Mesendoderm (in vitro differentiated cells): ENCODE results near the gene RNF11.

Experiments
- DNase-seq: peaks from one replicate; pipeline ENCODE4 v3.0.0; 2013
- H2AK5ac ChIP-seq: 2 replicates; pipeline ENCODE4 v1.6.1; 2013; ENCODE audit warnings: low read length, inconsistent platforms
- H2BK120ac ChIP-seq: 2 replicates; pipeline ENCODE4 v1.6.1; 2013; ENCODE audit warnings: low read depth, mild to moderate bottlenecking, low read length, moderate library complexity, mixed read lengths
- H2BK15ac ChIP-seq: replicated peaks from 2 replicates; pipeline ENCODE4 v1.6.1; 2013; ENCODE audit warnings: low read depth, mild to moderate bottlenecking, moderate library complexity
- H2BK5ac ChIP-seq: 2 replicates; pipeline ENCODE4 v1.6.1; 2013; ENCODE audit warnings: low read length, inconsistent platforms
- H3K18ac ChIP-seq: 2 replicates; pipeline ENCODE4 v1.6.1; 2013; ENCODE audit warnings: mild to moderate bottlenecking, low read length, mixed read lengths
- H3K23ac ChIP-seq: one replicate; pipeline ENCODE4 v1.6.1; 2013; ENCODE audit warnings: low read length
- H3K27ac ChIP-seq: 2 replicates; pipeline ENCODE4 v1.5.1; 2013; ENCODE audit warnings: low read depth, mild to moderate bottlenecking, inconsistent platforms, low read length, moderate library complexity
- H3K27me3 ChIP-seq: 2 replicates; pipeline ENCODE4 v1.6.1; 2013; ENCODE audit warnings: low read length, control low read depth, mild to moderate bottlenecking, inconsistent platforms; ENCODE audit not compliant: insufficient read depth, poor library complexity
- H3K36me3 ChIP-seq: 2 replicates; pipeline ENCODE4 v1.6.1; 2013; ENCODE audit warnings: low read length, inconsistent platforms; ENCODE audit not compliant: control insufficient read depth, insufficient read depth
- H3K4ac ChIP-seq: one replicate; pipeline ENCODE4 v1.6.1; 2013; ENCODE audit warnings: low read depth, mild to moderate bottlenecking, low read length, moderate library complexity
- H3K4me1 ChIP-seq: 2 replicates; pipeline ENCODE4 v1.6.1; 2013; ENCODE audit warnings: low read depth, low read length, inconsistent platforms; ENCODE audit not compliant: control insufficient read depth
- H3K4me2 ChIP-seq: 2 replicates; pipeline ENCODE4 v1.6.1; 2013; ENCODE audit warnings: low read length
- H3K4me3 ChIP-seq: 2 replicates; pipeline ENCODE4 v1.5.1; 2013; ENCODE audit warnings: mild to moderate bottlenecking, low read length
- H3K56ac ChIP-seq: one replicate; pipeline ENCODE4 v1.6.1; 2013; ENCODE audit warnings: low read length
- H3K79me1 ChIP-seq: 2 replicates; pipeline ENCODE4 v1.6.1; 2013; ENCODE audit warnings: low read length, inconsistent platforms
- H3K79me2 ChIP-seq: 2 replicates; pipeline ENCODE4 v1.6.1; 2013; ENCODE audit warnings: mild to moderate bottlenecking, low read length; ENCODE audit not compliant: control insufficient read depth, insufficient read depth
- H3K9ac ChIP-seq: 2 replicates; pipeline ENCODE4 v1.6.1; 2013; ENCODE audit warnings: low read length, inconsistent platforms
- H4K5ac ChIP-seq: one replicate; pipeline ENCODE4 v1.6.1; 2013; ENCODE audit warnings: low read length
- H4K8ac ChIP-seq: one replicate; pipeline ENCODE4 v1.6.1; 2013; ENCODE audit warnings: low read depth, mild to moderate bottlenecking, control low read depth, low read length, moderate library complexity
- WGBS: extraction: QIAGEN DNeasy Blood & Tissue Kit; methylation state at CpG from one replicate; pipeline ENCODE4 v1.1.7; 2013; ENCODE audit warnings: low lambda C conversion rate, missing lambda C conversion rate; ENCODE audit not compliant: insufficient coverage; ENCODE audit errors: extremely low coverage; 5-methylcytosine and 5-hydroxymethylcytosine counted together

Gene RNF11

DNA sequence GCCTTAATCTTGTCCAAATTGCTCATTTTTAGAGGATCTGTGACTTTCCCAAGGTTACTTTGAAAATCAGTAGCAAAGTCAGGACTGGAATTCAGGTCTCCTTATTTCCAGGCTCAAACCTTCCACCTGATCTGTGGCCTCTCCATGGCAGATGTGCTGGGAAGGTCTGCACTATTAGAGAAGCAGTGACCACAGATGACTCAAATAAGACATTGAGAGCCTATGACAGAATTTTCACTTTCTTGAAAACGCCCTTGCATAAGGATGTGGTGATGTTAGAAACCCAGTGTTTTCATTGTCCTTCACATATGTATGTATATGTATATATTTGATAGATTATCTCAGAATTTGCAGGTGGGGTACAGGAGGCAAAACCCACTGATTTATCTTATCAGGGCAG is 49.0 kb downstream of the RNF11 start:
- Histone ChIP-seq H3K4me3 (no peak overlapping the region), H4K8ac (no peak overlapping the region), H3K18ac (no peak overlapping the region), H3K79me1 (no peaks in the 10 kb centered on the region), H2BK15ac (no peak overlapping the region), H3K4me2 (no peak overlapping the region), H3K79me2 (no peaks in the 10 kb centered on the region), H2AK5ac (no peak overlapping the region), H3K36me3 (no peaks in the 10 kb centered on the region), H4K5ac (no peak overlapping the region), H2BK120ac (no peak overlapping the region), H3K4me1 (no peaks in the 10 kb centered on the region), H3K4ac (no peak overlapping the region), H3K27ac (no peak overlapping the region), H3K23ac (no peak overlapping the region), H3K27me3 (no peaks in the 10 kb centered on the region), H3K56ac (no peak overlapping the region), H2BK5ac (no peak overlapping the region), H3K9ac (no peak overlapping the region)
- no peak for DNase-seq
- no CpG with 5 or more reads among the region's 1 CpG for WGBS

DNA sequence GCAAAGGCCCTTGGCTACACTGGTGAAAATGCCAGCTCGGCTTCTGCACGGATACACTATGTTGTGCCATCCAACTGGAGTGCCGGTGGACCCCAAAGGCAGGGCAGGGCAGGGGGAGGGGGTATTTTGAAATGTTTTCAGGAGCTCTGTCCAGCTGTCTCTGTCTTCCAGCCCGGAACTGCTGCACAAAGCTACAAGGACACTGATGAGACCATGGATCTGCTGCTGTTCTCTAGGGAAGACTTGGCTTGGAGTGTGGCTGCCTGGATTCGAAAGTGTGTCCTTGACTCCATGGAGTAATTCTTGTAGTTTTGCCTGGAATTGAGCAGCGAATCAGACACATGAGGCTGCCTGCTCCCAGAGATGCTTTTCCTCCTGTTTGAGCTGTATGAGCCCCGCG is 51.9 kb downstream of the RNF11 start:
- H3K23ac ChIP-seq, result no peak overlapping the region
- H3K79me1 ChIP-seq, result no peaks in the 10 kb centered on the region
- H3K56ac ChIP-seq, result no peak overlapping the region
- no peak overlapping the region for H2BK15ac ChIP-seq
- no peaks in the 10 kb centered on the region for H3K36me3 ChIP-seq
- DNase-seq, result no peak
- H3K4me3 ChIP-seq, result no peak overlapping the region
- no CpG with 5 or more reads among the region's 8 CpGs for WGBS
- H3K79me2 ChIP-seq, result no peaks in the 10 kb centered on the region
- no peak overlapping the region for H3K27ac ChIP-seq
- no peaks in the 10 kb centered on the region for H3K27me3 ChIP-seq
- no peak overlapping the region for H3K9ac ChIP-seq
- no peaks in the 10 kb centered on the region for H3K4me1 ChIP-seq
- no peak overlapping the region for H3K18ac ChIP-seq
- no peak overlapping the region for H4K5ac ChIP-seq
- no peak overlapping the region for H4K8ac ChIP-seq
- no peak overlapping the region for H2AK5ac ChIP-seq
- no peak overlapping the region for H2BK5ac ChIP-seq
- no peak overlapping the region for H2BK120ac ChIP-seq
- no peak overlapping the region for H3K4ac ChIP-seq
- no peak overlapping the region for H3K4me2 ChIP-seq

DNA sequence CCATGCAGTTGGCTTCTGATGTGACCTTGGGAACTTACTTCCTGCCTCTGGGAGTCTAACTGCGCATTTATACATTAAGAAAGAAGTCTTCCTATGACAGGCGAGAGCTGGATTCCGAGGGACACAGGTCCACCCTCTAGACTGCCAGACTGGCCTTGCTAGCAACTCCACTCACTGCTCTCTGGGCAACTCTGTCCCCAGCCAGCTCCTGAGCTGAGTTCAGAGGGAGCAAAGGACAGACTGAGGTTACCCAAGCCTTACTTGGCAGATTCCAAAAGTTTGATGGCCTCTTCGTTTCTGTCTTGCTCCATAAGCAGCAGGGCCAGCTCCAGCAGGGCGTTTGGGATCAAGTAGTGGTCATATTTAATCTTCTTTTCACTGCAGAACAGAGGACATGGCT is 52.5 kb downstream of the RNF11 start:
- WGBS, result no CpG with 5 or more reads among the region's 5 CpGs

DNA sequence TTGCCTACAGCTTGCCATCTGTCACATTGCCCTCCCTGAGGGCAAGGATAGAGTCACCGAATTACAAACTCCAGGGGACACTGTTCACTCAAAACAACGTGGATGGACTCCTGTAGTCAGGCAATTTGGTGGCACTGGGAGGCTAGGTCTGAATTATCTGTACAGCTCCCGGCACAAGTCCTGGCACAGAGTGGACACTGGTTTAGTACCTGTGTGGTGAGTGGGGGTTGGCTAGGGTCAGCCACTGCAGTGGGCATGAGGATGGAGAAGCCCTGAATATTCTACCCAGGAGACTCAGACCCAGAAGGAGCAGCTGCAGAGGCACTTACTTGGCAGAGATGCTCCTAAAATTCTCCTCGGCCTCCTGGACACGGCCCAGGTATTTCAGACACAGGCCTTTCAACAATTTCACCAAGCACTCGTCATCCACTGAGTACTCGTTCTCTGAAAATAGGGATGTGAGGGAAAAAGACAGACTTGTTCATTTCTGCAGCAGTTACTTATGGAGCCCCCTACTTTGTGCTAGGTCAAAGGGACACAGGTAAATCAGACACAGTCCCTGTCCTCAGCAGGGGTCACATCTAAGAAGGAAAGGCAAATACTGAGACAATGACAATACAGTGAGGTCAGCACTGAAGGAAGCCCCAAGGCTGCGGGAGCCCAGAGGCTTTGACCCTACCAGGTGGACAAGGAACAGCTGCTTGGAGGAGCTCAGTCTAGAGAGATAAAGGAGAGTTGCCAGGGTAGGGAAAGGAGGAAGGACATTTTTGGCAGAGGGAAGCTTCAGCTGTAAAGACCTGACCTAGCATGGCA is 53.8 kb downstream of the RNF11 start:
- H3K36me3 ChIP-seq, result no peaks in the 10 kb centered on the region
- no peak overlapping the region for H2BK5ac ChIP-seq
- H3K56ac ChIP-seq, result no peak overlapping the region
- no peak overlapping the region for H3K23ac ChIP-seq
- no peak overlapping the region for H3K4me2 ChIP-seq
- H3K18ac ChIP-seq, result no peak overlapping the region
- no peak overlapping the region for H3K27ac ChIP-seq
- no peak overlapping the region for H2BK120ac ChIP-seq
- H4K5ac ChIP-seq, result no peak overlapping the region
- peak; percentile 29 for DNase-seq
- WGBS, result no CpG with 5 or more reads among the region's 8 CpGs
- H3K4ac ChIP-seq, result no peak overlapping the region
- H2BK15ac ChIP-seq, result no peak overlapping the region
- no peaks in the 10 kb centered on the region for H3K27me3 ChIP-seq
- no peak overlapping the region for H4K8ac ChIP-seq
- no peak overlapping the region for H3K4me3 ChIP-seq
- H2AK5ac ChIP-seq, result no peak overlapping the region
- H3K79me1 ChIP-seq, result no peaks in the 10 kb centered on the region
- H3K9ac ChIP-seq, result no peak overlapping the region
- no peaks in the 10 kb centered on the region for H3K4me1 ChIP-seq
- no peaks in the 10 kb centered on the region for H3K79me2 ChIP-seq

More for the DNA sequence above, 52.5 kb downstream of the RNF11 start:
- Histone ChIP-seq H3K4me2 (no peak overlapping the region), H3K79me2 (no peaks in the 10 kb centered on the region), H3K27me3 (no peaks in the 10 kb centered on the region), H4K8ac (no peak overlapping the region), H2BK5ac (no peak overlapping the region), H4K5ac (no peak overlapping the region), H3K27ac (no peak overlapping the region), H3K56ac (no peak overlapping the region), H3K18ac (no peak overlapping the region), H3K9ac (no peak overlapping the region), H2AK5ac (no peak overlapping the region), H3K23ac (no peak overlapping the region), H2BK120ac (no peak overlapping the region), H3K4me3 (no peak overlapping the region), H3K4me1 (no peaks in the 10 kb centered on the region), H3K36me3 (no peaks in the 10 kb centered on the region), H3K4ac (no peak overlapping the region), H2BK15ac (no peak overlapping the region), H3K79me1 (no peaks in the 10 kb centered on the region)
- no peak for DNase-seq

DNA sequence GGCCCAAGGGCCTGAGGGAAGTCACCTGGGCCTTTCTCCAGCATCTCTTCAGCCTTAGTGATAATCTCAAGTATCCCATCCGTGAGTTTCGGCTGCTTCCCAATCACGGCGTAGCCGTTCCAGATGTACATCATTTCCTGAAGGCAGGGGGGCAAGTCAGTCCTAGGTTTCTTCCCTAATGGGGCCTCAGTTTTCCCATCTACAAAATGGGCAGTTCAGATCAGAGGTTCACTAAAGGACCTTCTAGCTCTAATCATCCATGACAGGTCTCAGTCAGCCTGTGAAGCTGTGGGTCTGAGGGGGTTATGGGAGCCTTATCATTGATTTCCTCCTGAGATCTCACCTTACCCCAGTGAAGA is 54.4 kb downstream of the RNF11 start:
- no peak overlapping the region for H2AK5ac ChIP-seq
- no peak overlapping the region for H3K4ac ChIP-seq
- H3K79me2 ChIP-seq, result no peaks in the 10 kb centered on the region
- no peaks in the 10 kb centered on the region for H3K27me3 ChIP-seq
- H2BK5ac ChIP-seq, result no peak overlapping the region
- H3K4me2 ChIP-seq, result no peak overlapping the region
- no peak overlapping the region for H3K9ac ChIP-seq
- DNase-seq, result no peak
- H2BK120ac ChIP-seq, result no peak overlapping the region
- no peak overlapping the region for H3K4me3 ChIP-seq
- H3K18ac ChIP-seq, result no peak overlapping the region
- no peaks in the 10 kb centered on the region for H3K36me3 ChIP-seq
- no peak overlapping the region for H4K8ac ChIP-seq
- no peak overlapping the region for H4K5ac ChIP-seq
- H2BK15ac ChIP-seq, result no peak overlapping the region
- WGBS, result no CpG with 5 or more reads among the region's 5 CpGs
- H3K4me1 ChIP-seq, result no peaks in the 10 kb centered on the region
- no peak overlapping the region for H3K27ac ChIP-seq
- no peaks in the 10 kb centered on the region for H3K79me1 ChIP-seq
- no peak overlapping the region for H3K23ac ChIP-seq
- no peak overlapping the region for H3K56ac ChIP-seq
